Neural cell (in vitro differentiated cells): ENCODE data around the gene CLEC3B. TPM values are rescaled to one million over a fixed set of nuclear protein-coding genes. Genes with fewer than 3 reads are reported as not detected.

Experiments used
- H2AFZ ChIP-seq: fragments of 200-600, 300-800 bp; sonication (generic), shearing (Covaris generic); 2 replicates; pipeline ENCODE4 v1.6.0; 2014; ENCODE audit warnings: low read depth, mild to moderate bottlenecking, antibody characterized with exemption, low read length, moderate library complexity
- H3F3A ChIP-seq: fragments of 200-600 bp; shearing (Covaris generic); 2 replicates; pipeline ENCODE4 v1.6.1; 2016; ENCODE audit warnings: mild to moderate bottlenecking, moderate library complexity, mixed read lengths, antibody characterized with exemption, low read length; ENCODE audit not compliant: insufficient read depth, poor library complexity, severe bottlenecking
- H3K27ac ChIP-seq: fragments of 200-600, 300-800 bp; sonication (generic), shearing (Covaris generic); 2 replicates; pipeline ENCODE4 v1.5.1; 2014; ENCODE audit warnings: mild to moderate bottlenecking, low read length, moderate library complexity
- H3K27me3 ChIP-seq: fragments of 300-800, 200-600 bp; sonication (generic), shearing (Covaris generic); 2 replicates; pipeline ENCODE4 v1.6.0; 2014; ENCODE audit warnings: mild to moderate bottlenecking, low read depth, low read length, moderate library complexity; ENCODE audit not compliant: insufficient read depth
- H3K36me3 ChIP-seq: fragments of 300-800, 200-600 bp; sonication (generic), shearing (Covaris generic); 2 replicates; pipeline ENCODE4 v1.5.1; 2014; ENCODE audit warnings: mild to moderate bottlenecking, antibody characterized with exemption, low read length, moderate library complexity; ENCODE audit not compliant: insufficient read depth
- H3K4me2 ChIP-seq: fragments of 300-800, 200-600 bp; sonication (generic), shearing (Covaris generic); 2 replicates; pipeline ENCODE4 v1.6.0; 2014; ENCODE audit warnings: mild to moderate bottlenecking, low read length
- H3K4me3 ChIP-seq: fragments of 300-800, 200-600 bp; sonication (generic), shearing (Covaris generic); 2 replicates; pipeline ENCODE4 v1.5.1; 2014; ENCODE audit warnings: mild to moderate bottlenecking, low read length, moderate library complexity
- H3K79me2 ChIP-seq: fragments of 200-600 bp; shearing (Covaris generic); replicated peaks from 2 replicates; pipeline ENCODE4 v1.6.0; 2014; ENCODE audit warnings: mild to moderate bottlenecking, low read length, moderate library complexity; ENCODE audit not compliant: insufficient read depth
- H3K9ac ChIP-seq: fragments of 300-800, 200-600 bp; sonication (generic), shearing (Covaris generic); 2 replicates; pipeline ENCODE4 v1.6.1; 2016; ENCODE audit warnings: mild to moderate bottlenecking, low read length, mixed read lengths
- H3K9me2 ChIP-seq: fragments of 200-600 bp; shearing (Covaris generic); 2 replicates; pipeline ENCODE4 v1.6.1; 2016; ENCODE audit warnings: mild to moderate bottlenecking, low read length, mixed read lengths; ENCODE audit not compliant: insufficient read depth
- H3K9me3 ChIP-seq: fragments of 200-600, 300-800 bp; sonication (generic), shearing (Covaris generic); 2 replicates; pipeline ENCODE4 v1.6.1; 2016; ENCODE audit warnings: mild to moderate bottlenecking, mixed run types, low read length, moderate library complexity, mixed read lengths
- H4K20me1 ChIP-seq: fragments of 200-600 bp; shearing (Covaris generic); 2 replicates; pipeline ENCODE4 v1.6.1; 2016; ENCODE audit warnings: mild to moderate bottlenecking, mixed run types; ENCODE audit not compliant: insufficient read depth
- CTCF ChIP-seq: fragments of 450-650 bp; IDR thresholded peaks from 2 replicates; pipeline ENCODE4 v1.5.1; 2014; ENCODE audit warnings: antibody characterized with exemption, mild to moderate bottlenecking, moderate library complexity; ENCODE audit not compliant: poor library complexity, severe bottlenecking
- EP300 ChIP-seq: fragments of 450-650 bp; conservative IDR thresholded peaks from 2 replicates; pipeline ENCODE4 v1.6.1; 2014; ENCODE audit warnings: antibody characterized with exemption, mild to moderate bottlenecking, moderate library complexity; ENCODE audit not compliant: poor library complexity, severe bottlenecking
- EZH2 ChIP-seq: fragments of 200-600, 300-800 bp; shearing (Covaris generic), sonication (generic); IDR thresholded peaks from 2 replicates; pipeline ENCODE4 v1.6.1; 2014; ENCODE audit warnings: antibody characterized with exemption, low read length, borderline replicate concordance, mild to moderate bottlenecking; ENCODE audit not compliant: insufficient read depth, poor library complexity, severe bottlenecking
- MXI1 ChIP-seq: fragments of 450-650 bp; conservative IDR thresholded peaks from 2 replicates; pipeline ENCODE4 v1.6.1; 2014; ENCODE audit warnings: antibody characterized with exemption, mild to moderate bottlenecking; ENCODE audit not compliant: poor library complexity, severe bottlenecking
- POLR2AphosphoS5 ChIP-seq: IDR thresholded peaks from 2 replicates; pipeline ENCODE4 v1.6.1; 2012
- RAD21 ChIP-seq: fragments of 450-650 bp; conservative IDR thresholded peaks from 2 replicates; pipeline ENCODE4 v1.6.1; 2014; ENCODE audit warnings: antibody characterized with exemption, mild to moderate bottlenecking, moderate library complexity
- REST ChIP-seq: IDR thresholded peaks from 2 replicates; pipeline ENCODE4 v1.6.1; 2012; ENCODE audit warnings: borderline replicate concordance
- SMC3 ChIP-seq: fragments of 450-650 bp; conservative IDR thresholded peaks from 2 replicates; pipeline ENCODE4 v1.6.1; 2014; ENCODE audit warnings: antibody characterized with exemption, mild to moderate bottlenecking, moderate library complexity; ENCODE audit not compliant: poor library complexity
- TAF1 ChIP-seq: IDR thresholded peaks from 2 replicates; pipeline ENCODE4 v1.6.1; 2012; ENCODE audit warnings: low read depth
- polyA plus RNA-seq: library from polyadenylated mRNA; depleted of rRNA; stranded (reverse); fragments of >200 nt; gene quantifications from 2 replicates; pipeline ENCODE4 v1.2.3, GENCODE V29; 2014
- small RNA-seq, 3 experiments: library from RNA; depleted of rRNA; stranded (forward); fragments of <200 nt; gene quantifications; one replicate each; pipeline ENCODE3, GENCODE V24; 2012

Gene CLEC3B
- polyA plus RNA-seq, 1 donor from 2014 or later = 2.6 TPM

GRCh38 chr3:45084820-45085816, 59.0 kb downstream of the CLEC3B start:
- Histone ChIP-seq H3K4me3 (no peak overlapping the region), H3K36me3 (no peaks in the 10 kb centered on the region), H4K20me1 (no peaks in the 10 kb centered on the region), H3K9me2 (no peaks in the 10 kb centered on the region), H3K9me3 (no peaks in the 10 kb centered on the region), H3K79me2 (no peaks in the 10 kb centered on the region), H2AFZ (no peak overlapping the region), H3K4me2 (no peak overlapping the region), H3F3A (no peaks in the 10 kb centered on the region), H3K27ac (no peak overlapping the region), H3K9ac (no peak overlapping the region), H3K27me3 (no peaks in the 10 kb centered on the region)
- TF ChIP-seq SMC3 (no peak), EP300 (no peak), EZH2 (no peak), POLR2AphosphoS5 (no peak), REST (no peak), RAD21 (no peak), TAF1 (no peak), MXI1 (no peak), CTCF (no peak)

Small RNAs within 50 kb of the gene (small RNA-seq; reads per million reads assigned to genes)
- 0 to 6.8 (median 0) reads per million in 3 experiments for gene RNU5B-3P

Other genes starting within 250 kb of the CLEC3B start
- 15.1 and 18.2 TPM in 2 replicates for gene TMEM42, start 164.4 kb upstream of the CLEC3B start, polyA plus RNA-seq
- not detected in 2 replicates for gene TGM4, start 151.7 kb upstream of the CLEC3B start, polyA plus RNA-seq
- 35.8 and 45.3 TPM in 2 replicates for gene ZDHHC3, start 50.1 kb upstream of the CLEC3B start, polyA plus RNA-seq
- 80.3 and 87.5 TPM in 2 replicates for gene EXOSC7, start 50.1 kb upstream of the CLEC3B start, polyA plus RNA-seq
- not detected in 2 replicates for gene CDCP1, start 120.1 kb downstream of the CLEC3B start, polyA plus RNA-seq
- gene TMEM158, start 200.0 kb downstream of the CLEC3B start, polyA plus RNA-seq = 7.9 and 11.1 TPM in 2 replicates